GM18951 (cell line): ENCODE results near the gene PRKAB1.

Experiments used
- POLR2A ChIP-seq: IDR thresholded peaks from 4 replicates; pipeline ENCODE4 v1.6.1; 2011; ENCODE audit warnings: mild to moderate bottlenecking; ENCODE audit not compliant: insufficient read length, insufficient read depth; ENCODE audit errors: extremely low read depth
- in situ Hi-C: fragments of 300-500 bp; cut with MboI; formaldehyde crosslinking; loops from one replicate; pipeline ENCODE4 v1.12.0; 2022; ENCODE audit warnings: low sequenced_read_pairs, mixed read lengths, inconsistent platforms; ENCODE audit not compliant: unreplicated experiment

PRKAB1 gene

DNA sequence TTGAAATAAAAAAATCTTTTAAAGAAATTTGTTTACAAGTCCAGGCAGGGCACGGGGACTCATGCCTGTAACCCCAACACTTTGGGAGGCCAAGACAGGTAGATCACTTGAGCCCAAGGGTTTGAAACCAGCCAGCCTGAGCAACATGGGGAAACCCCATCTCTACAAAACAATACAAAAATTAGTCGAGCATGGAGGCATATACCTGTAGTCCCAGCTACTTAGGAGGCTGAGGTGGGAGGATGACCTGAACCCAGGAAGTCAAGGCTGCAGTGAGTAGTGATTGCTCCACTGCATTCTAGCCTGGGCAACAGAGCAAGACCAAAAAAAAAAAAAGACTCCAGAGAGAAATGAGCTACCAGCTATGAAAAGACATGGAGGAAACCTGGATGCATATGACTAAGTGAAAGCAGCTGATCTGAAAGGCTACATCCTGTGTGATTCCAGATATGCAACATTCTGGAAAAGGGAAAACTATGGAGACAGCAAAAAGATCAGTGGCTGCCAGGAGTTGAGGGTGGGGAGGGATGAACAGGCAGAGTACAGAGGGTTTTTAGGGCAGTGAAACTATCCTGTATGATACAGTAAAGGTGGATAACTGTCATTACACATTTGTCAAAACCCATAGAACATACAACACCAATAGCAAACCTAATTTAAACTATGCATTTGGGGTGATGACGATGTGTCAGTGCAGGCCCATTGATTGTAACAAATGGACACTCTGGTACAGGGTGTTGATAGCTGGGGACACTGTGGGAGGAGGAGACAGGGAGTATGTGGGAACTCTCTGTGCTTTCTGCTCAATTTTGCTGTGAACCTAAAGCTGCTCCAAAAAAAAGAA is 59.9 kb downstream of the PRKAB1 start:
- in situ Hi-C loops: no loop called here
- TF ChIP-seq POLR2A: no peak

DNA sequence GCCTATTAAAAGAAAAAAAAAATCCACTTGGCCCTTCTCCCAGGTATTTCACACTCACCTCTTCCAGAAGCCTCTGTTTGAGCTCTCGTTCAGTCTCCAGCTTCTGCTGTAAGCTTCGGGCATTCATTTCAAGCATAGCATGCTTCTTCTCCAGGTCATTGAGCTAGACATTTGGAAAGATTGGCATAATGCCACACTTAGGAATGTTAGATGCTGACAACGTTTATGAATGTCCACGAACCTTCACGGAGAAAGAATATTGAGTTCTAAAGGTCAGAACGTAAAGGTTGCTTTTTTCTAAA is 60.5 kb downstream of the PRKAB1 start:
- in situ Hi-C loops: no loop called here
- no peak for TF ChIP-seq POLR2A

DNA sequence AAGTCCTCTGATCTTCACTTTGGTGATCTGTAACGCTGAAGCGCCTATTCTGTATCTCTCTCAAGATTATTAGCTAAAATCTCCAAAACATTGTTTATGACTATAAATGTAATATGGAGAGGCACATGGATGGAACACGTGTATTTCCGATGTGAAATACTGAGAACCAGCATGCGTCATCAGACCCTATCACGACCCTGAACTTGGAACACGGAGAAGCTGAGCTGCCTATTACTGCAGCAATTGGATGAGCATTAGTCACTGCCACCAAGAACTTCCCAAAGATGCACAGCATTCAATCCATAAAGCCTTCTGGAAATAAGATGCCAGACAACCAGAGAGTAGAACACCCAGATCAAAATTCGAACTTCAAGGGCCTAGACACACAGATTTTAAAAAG is 61.9 kb downstream of the PRKAB1 start:
- in situ Hi-C loops: no loop called here
- no peak for TF ChIP-seq POLR2A

DNA sequence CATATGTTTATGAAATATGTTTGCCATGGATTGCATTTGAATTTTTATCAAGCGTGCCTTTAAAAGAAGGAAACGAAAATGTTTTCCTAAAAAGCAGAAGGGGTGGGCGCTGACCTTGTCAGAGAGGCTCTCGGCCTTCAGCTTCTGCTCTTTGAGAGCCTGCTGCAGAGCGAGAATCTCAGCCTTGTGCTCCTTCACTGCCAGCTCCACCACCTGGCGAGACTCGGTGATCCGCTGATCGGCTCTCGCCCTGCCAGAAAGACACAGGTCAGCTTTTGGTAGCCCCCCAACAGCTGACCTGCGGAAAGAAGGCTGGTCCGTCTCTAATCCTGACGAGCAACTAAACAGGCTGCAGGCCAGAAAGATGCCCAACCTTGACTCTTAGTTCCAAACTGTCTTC is 62.4 kb downstream of the PRKAB1 start:
- in situ Hi-C loops: no loop called here
- no peak for TF ChIP-seq POLR2A
